Gastrocnemius medialis (tissue), 4 donors: ENCODE measurements around the gene TLR6. TPM values are rescaled to one million over a fixed set of nuclear protein-coding genes. Genes with fewer than 3 reads are reported as not detected.

ENCODE experiments used
- ATAC-seq, 2 donors: fragments of 150-250 bp; one replicate each; pipeline ENCODE4 v1.9.1; 2016
- DNase-seq, 2 donors: peaks; one replicate each; pipeline ENCODE4 v3.0.0-alpha.2; 2019
- H3K27ac ChIP-seq, 4 donors: fragments of 200-600 bp; sonication (generic); 1 replicate in 1 of 4; 2 replicates in 3 of 4; pipeline ENCODE4 v1.5.1; 2016 to 2018; ENCODE audit warnings: mild to moderate bottlenecking in 2 of 4, moderate library complexity in 1 of 4
- H3K27me3 ChIP-seq, 3 donors: fragments of 200-600 bp; sonication (generic) in 2 of 3; 1 replicate in 1 of 3; 2 replicates in 2 of 3; pipeline versions ENCODE4 v1.5.1 to v1.6.0; 2016 to 2019; ENCODE audit warnings: mild to moderate bottlenecking in 1 of 3, moderate library complexity in 1 of 3
- H3K36me3 ChIP-seq, 2 donors: fragments of 200-600 bp; sonication (generic) in 1 of 2; one replicate each; pipeline ENCODE4 v1.5.1; 2017 to 2018
- H3K4me1 ChIP-seq, 2 donors: fragments of 200-600 bp; sonication (generic) in 1 of 2; one replicate each; pipeline ENCODE4 v1.5.1; 2016 to 2017; ENCODE audit warnings: mild to moderate bottlenecking in 2 of 2
- H3K4me3 ChIP-seq, 4 donors: fragments of 200-600 bp; sonication (generic) in 3 of 4; 1 replicate in 1 of 4; 2 replicates in 3 of 4; pipeline ENCODE4 v1.5.1; 2016 to 2019; ENCODE audit warnings: mild to moderate bottlenecking in 2 of 4
- H3K9me3 ChIP-seq, 3 donors: fragments of 200-600 bp; sonication (generic) in 2 of 3; 1 replicate in 1 of 3; 2 replicates in 2 of 3; pipeline ENCODE4 v1.5.1; 2016 to 2019
- POLR2A ChIP-seq, 2 donors: fragments of 450-650 bp; IDR thresholded peaks; one replicate each; pipeline ENCODE4 v1.6.1; 2017; ENCODE audit warnings: antibody characterized with exemption in 2 of 2, mild to moderate bottlenecking in 2 of 2, moderate library complexity in 2 of 2
- in situ Hi-C, 4 donors: fragments of 200-750 bp; cut with MboI; loops; one replicate each; pipeline versions ENCODE4 v1.15.0 to v1.8.0; 2017; ENCODE audit warnings: low sequenced_read_pairs in 4 of 4
- intact Hi-C: fragments of 100-400 bp; cut with DNase I; formaldehyde crosslinking; loops from one replicate; pipeline ENCODE4 v1.15.1; 2023; ENCODE audit warnings: low total_unique reads
- total RNA-seq, 4 donors: library from RNA; depleted of rRNA; stranded (reverse); fragments of >200 nt; gene quantifications; one replicate each; pipeline versions ENCODE4 v1.1.0 to v1.2.3, GENCODE V29; 2016
- TF ChIP-seq, protein P1 (sequence below), 5 experiments: fragments of 450-650 bp in 3 of 5; fragments of 200-600 bp in 2 of 5; sonication (generic) in 2 of 5; IDR thresholded peaks in 4 of 5; conservative IDR thresholded peaks in 1 of 5; 1 replicate in 4 of 5; 2 replicates in 1 of 5; pipeline ENCODE4 v1.5.1; 2016 to 2019; ENCODE audit warnings: antibody characterized with exemption in 5 of 5, mild to moderate bottlenecking in 3 of 5, moderate library complexity in 3 of 5

The TLR6 gene
- total RNA-seq, 4 donors from 2014 or later: 0.29 to 0.75 (median 0.48) TPM

GRCh38 chr4:38829237-38829636 is 27.4 kb downstream of the TLR6 start:
- no peak for TF ChIP-seq POLR2A (IDR thresholded peaks at IDR 0.05)
- TF ChIP-seq, protein P1, sequence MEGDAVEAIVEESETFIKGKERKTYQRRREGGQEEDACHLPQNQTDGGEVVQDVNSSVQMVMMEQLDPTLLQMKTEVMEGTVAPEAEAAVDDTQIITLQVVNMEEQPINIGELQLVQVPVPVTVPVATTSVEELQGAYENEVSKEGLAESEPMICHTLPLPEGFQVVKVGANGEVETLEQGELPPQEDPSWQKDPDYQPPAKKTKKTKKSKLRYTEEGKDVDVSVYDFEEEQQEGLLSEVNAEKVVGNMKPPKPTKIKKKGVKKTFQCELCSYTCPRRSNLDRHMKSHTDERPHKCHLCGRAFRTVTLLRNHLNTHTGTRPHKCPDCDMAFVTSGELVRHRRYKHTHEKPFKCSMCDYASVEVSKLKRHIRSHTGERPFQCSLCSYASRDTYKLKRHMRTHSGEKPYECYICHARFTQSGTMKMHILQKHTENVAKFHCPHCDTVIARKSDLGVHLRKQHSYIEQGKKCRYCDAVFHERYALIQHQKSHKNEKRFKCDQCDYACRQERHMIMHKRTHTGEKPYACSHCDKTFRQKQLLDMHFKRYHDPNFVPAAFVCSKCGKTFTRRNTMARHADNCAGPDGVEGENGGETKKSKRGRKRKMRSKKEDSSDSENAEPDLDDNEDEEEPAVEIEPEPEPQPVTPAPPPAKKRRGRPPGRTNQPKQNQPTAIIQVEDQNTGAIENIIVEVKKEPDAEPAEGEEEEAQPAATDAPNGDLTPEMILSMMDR (IDR thresholded peaks at IDR 0.05 in 4 of 5, conservative IDR thresholded peaks at IDR 0.05 in 1 of 5): no peak

DNA sequence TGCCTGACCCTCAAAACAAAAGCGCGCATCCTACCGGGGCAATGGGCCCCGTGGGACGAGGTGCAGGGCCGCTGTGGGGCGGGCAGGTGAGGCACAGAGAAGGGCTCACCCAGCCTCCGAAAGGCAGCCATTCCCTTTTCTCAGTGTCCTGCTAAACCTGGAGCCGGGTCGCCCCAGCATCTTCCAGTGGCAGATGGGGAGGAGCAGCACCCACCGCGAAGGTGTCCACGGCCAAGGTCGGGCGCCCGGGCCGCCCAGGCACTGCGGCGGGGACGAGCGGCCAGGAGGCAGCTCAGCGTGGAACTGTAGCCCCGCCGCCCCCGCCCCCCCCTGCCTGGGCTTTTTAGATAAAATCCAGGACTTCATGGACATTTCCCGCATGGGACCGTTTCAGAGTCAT is 32.9 kb downstream of the TLR6 start:
- ATAC-seq: no peak
- Histone ChIP-seq H3K4me1 (no peaks in the 10 kb centered on the region), H3K27me3 (no peaks in the 10 kb centered on the region), H3K4me3 (no peak overlapping the region), H3K36me3 (no peaks in the 10 kb centered on the region), H3K27ac (no peak overlapping the region), H3K9me3 (no peaks in the 10 kb centered on the region)
- TF ChIP-seq, protein P1 (IDR thresholded peaks at IDR 0.05 in 4 of 5, conservative IDR thresholded peaks at IDR 0.05 in 1 of 5): no peak
- no peak for TF ChIP-seq POLR2A (IDR thresholded peaks at IDR 0.05)
- in situ Hi-C loops (no loop called here), intact Hi-C loops (no loop called here)
- no peak for DNase-seq

More at GRCh38 chr4:38829237-38829636, 27.4 kb downstream of the TLR6 start:
- no peaks in the 10 kb centered on the region for H3K27me3 ChIP-seq
- H3K27ac ChIP-seq: no peak overlapping the region
- DNase-seq: no peak
- H3K9me3 ChIP-seq: no peaks in the 10 kb centered on the region
- no peaks in the 10 kb centered on the region for H3K4me1 ChIP-seq
- H3K36me3 ChIP-seq: no peaks in the 10 kb centered on the region
- in situ Hi-C loops: no loop called here
- intact Hi-C loops: no loop called here
- H3K4me3 ChIP-seq: no peak overlapping the region
- no peak for ATAC-seq

GRCh38 chr4:38822748-38823303 is 33.8 kb downstream of the TLR6 start:
- H3K36me3 ChIP-seq: no peaks in the 10 kb centered on the region
- in situ Hi-C loops (no loop called here), intact Hi-C loops (no loop called here)
- no peaks in the 10 kb centered on the region for H3K27me3 ChIP-seq
- H3K9me3 ChIP-seq: no peaks in the 10 kb centered on the region
- no peak overlapping the region for H3K27ac ChIP-seq
- DNase-seq: no peak
- TF ChIP-seq POLR2A (IDR thresholded peaks at IDR 0.05): no peak
- TF ChIP-seq, protein P1 (IDR thresholded peaks at IDR 0.05 in 4 of 5, conservative IDR thresholded peaks at IDR 0.05 in 1 of 5): no peak
- H3K4me3 ChIP-seq: no peak overlapping the region
- H3K4me1 ChIP-seq: no peaks in the 10 kb centered on the region
- ATAC-seq: no peak

GRCh38 chr4:38821739-38822138 is 34.9 kb downstream of the TLR6 start:
- Histone ChIP-seq H3K4me3 (no peak overlapping the region), H3K36me3 (no peaks in the 10 kb centered on the region), H3K27me3 (no peaks in the 10 kb centered on the region), H3K9me3 (no peaks in the 10 kb centered on the region), H3K27ac (no peak overlapping the region), H3K4me1 (no peaks in the 10 kb centered on the region)
- DNase-seq: no peak
- intact Hi-C loops: no loop called here
- TF ChIP-seq, protein P1 (IDR thresholded peaks at IDR 0.05 in 4 of 5, conservative IDR thresholded peaks at IDR 0.05 in 1 of 5): no peak
- no peak for TF ChIP-seq POLR2A (IDR thresholded peaks at IDR 0.05)
- no peak for ATAC-seq
- in situ Hi-C loops: no loop called here
